ENCODE results near the gene ZNF672.
"Not testable (repeated sequence)": the region's sequence is repeated elsewhere in the genome, so short reads cannot be mapped to it uniquely, and the experiment has no call there.

Gene ZNF672

GRCh38 chr1:248813546-248813945 lies 24.5 kb upstream of the ZNF672 start:
- no peak for DNase-seq (ENCODE audit: low read depth)

DNA sequence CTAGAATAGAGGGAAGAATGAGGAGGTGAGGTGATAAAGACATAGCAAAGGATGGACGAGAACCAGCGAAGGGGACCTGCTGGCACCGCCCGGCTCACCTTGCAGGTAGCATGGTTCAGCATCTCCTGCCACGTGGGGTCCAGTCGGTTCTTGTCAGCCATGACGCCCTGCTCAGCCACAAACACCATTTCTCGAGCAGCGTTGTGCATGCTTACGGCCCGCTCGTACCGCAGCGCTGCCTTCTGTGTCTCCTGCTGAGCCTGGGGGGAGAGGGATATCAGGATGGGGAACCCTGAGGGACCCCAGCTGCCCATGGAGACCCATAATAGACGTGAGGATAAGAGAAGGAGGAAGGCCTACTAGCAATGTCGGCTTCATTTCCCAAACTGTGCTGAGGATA lies 23.7 kb upstream of the ZNF672 start:
- DNase-seq (ENCODE audit: low read depth) = no peak

DNA sequence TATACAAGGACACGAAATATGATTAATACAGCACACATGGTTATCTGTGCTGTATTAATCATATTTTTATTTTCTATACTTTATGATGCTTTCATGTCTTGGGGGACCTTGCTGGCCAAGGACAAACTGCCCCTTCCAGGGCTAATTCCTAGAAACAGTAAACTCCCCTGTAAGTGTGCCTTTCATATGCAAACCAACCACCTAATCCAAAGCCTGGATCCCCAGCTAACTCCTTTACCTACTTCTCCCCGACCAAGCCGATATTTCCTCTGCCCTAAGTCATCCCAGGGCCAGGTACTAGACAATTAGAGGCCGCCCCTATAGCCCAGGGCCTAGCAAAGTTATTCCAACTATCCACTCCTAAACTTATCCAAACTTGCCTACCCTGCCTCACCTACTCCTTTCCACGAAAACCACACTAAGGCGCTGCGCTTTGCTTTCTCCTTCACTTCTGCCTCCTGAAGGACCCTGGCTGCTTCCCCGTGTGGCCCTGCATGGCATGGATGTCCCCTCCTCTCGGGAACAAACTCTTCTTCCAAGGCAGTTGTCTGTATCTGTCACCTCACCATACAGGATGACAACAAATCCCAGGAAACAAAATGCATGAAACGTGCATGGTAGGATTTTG lies 22.5 kb upstream of the ZNF672 start:
- DNase-seq (ENCODE audit: low read depth) = no peak

- DNase-seq (ENCODE audit: low read depth) = no peak
Measured at GRCh38 chr1:248816042-248816851, 21.8 kb upstream of the ZNF672 start.

- no peak for DNase-seq (ENCODE audit: low read depth)
Measured at GRCh38 chr1:248817065-248817464, 21.0 kb upstream of the ZNF672 start.

DNA sequence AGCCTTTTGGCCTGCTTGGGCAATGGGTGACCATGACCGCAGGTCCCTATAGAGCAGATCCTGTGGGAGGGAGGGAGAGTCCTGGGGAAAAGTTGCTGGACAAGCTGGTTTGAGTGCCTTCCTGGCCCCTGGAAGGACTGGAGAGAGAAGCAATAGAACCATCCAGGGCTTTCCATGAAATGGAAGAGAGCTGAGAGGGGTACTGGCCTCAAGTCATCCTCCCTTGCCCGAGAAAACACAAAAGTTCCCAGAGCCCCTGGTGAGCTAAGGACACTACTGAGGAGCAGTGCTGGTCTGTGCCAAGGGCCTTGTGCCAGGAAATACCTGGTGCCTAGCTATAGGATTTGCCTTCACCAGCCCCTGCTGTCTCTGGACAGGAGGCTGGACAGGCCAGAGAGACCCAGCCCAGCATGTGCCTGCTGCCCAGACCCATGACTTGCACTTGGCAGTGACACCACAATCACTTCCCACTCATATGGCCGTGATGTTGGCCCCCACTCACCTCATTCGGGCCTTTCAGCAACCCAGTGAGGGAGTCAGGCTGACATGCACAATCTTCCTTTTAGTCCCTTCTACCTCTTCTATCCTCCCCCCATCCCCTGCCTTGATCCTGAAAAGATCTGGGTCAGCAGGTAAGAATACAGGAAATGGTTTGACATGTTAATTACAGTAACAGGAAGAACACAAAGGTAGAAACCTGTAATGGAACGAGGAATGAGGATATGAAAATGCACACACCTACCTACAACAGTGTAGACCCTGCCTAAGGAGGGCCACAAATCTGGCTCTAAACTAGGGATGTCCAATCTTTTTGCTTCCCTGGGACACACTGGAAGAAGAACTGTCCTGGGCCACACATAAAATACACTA lies 19.3 kb upstream of the ZNF672 start:
- DNase-seq (ENCODE audit: low read depth) = no peak

- DNase-seq (ENCODE audit: low read depth) = no peak
Measured at GRCh38 chr1:248820041-248820585, 17.9 kb upstream of the ZNF672 start.

DNA sequence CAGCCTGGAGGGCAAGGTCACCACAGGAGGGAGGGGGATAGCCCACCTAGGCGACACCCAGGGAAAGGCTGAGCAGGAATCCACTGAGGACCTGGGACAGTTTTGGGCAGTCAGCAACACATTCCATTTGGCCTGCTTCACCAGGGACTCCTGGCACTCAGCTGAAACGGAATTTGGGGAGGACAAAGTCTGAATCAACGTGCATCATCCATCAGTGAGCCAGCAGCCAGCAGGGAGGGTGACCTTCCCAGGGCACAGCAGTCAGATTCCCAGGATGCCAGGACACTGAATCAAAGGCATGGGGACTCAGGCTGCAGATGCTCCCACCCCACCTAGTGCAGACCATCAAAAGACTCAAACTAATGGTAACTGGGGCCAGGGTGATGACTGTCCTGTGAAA lies 16.9 kb upstream of the ZNF672 start:
- DNase-seq (ENCODE audit: low read depth) = no peak

DNA sequence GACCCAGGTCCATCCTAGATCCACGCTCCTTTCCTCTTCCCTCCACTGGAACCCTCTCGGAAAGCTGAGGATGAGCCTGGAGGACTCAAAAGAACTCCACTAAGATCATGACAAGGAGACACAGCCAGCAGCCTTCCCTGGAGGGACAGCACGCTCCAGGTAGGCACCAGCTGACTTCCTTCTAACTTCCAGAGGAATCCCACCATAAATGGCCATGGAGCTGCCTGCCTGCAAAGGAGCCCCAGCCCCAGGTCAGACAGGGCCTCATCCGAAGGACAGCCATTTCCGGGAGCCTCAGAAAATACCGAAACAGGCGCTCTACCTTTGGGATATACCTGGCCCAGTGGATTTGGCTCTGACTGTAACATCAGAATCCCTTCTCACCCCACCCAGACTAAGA lies 16.4 kb upstream of the ZNF672 start:
- DNase-seq (ENCODE audit: low read depth) = no peak

GRCh38 chr1:248822148-248823032 lies 15.6 kb upstream of the ZNF672 start:
- no peak for DNase-seq (ENCODE audit: low read depth)

GRCh38 chr1:248823517-248824001 lies 14.5 kb upstream of the ZNF672 start:
- DNase-seq (ENCODE audit: low read depth) = no peak

GRCh38 chr1:248824301-248824700 lies 13.7 kb upstream of the ZNF672 start:
- no peak for DNase-seq (ENCODE audit: low read depth)

DNA sequence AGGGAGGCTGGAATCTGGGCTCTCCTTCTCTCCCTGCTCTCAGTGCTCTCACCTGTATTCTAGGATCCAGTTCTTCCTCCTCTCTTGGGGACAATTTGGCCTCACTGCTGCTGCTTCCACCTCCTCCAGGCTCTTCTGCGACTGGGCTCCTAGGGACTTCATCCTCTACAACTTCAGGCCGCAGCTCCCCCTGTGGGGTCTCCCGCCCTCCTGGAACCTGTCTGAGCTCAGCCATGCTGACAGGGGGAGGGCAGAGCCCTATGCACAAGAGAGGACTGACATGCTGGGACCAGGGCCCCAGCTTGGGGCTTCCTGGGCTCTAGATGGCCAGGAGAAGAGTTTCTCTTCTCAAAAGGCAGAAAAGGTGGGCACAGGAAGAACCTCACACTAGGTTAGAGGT lies 13.3 kb upstream of the ZNF672 start:
- DNase-seq (ENCODE audit: low read depth) = no peak

- DNase-seq (ENCODE audit: low read depth) = no peak
Measured at GRCh38 chr1:248825136-248825535, 12.9 kb upstream of the ZNF672 start.

GRCh38 chr1:248825573-248825908 lies 12.5 kb upstream of the ZNF672 start:
- no peak for DNase-seq (ENCODE audit: low read depth)

GRCh38 chr1:248825909-248826760 lies 11.9 kb upstream of the ZNF672 start, which contains the start of gene SH3BP5L:
TSS of gene SH3BP5L (minus strand) at chr1:248825915. CDS start at chr1:248824935, 980 bp downstream.
- DNase-seq (ENCODE audit: low read depth) = peak; percentile 81

DNA sequence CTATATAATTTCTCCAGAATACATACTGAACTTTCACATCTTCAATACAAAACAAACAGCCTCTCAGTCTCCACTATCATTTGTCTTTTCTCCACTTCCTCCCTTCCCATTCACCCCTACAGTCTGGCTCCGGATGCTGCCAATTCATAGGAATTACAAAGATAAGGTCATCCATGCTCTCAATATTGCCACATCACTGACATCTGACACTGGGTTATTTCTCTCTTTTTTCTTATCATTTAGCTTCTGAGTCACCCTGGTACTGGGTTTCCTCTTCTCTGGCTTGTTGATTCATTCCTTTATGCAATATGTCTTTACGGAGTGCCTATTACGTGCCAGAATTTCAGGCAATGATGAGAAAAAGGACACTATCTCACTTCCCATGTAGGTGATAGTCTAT lies 9.2 kb upstream of the ZNF672 start:
- no peak for DNase-seq (ENCODE audit: low read depth)

DNA sequence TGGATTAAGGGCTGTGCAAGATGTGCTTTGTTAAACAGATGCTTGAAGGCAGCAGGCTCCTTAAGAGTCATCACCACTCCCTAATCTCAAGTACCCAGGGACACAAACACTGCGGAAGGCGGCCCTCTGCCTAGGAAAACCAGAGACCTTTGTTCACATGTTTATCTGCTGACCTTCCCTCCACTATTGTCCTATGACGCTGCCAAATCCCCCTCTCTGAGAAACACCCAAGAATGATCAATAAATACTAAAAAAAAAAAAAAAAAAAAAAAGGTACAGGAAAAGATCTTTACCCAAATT lies 7.4 kb upstream of the ZNF672 start:
- DNase-seq (ENCODE audit: low read depth) = not testable (repeated sequence)

DNA sequence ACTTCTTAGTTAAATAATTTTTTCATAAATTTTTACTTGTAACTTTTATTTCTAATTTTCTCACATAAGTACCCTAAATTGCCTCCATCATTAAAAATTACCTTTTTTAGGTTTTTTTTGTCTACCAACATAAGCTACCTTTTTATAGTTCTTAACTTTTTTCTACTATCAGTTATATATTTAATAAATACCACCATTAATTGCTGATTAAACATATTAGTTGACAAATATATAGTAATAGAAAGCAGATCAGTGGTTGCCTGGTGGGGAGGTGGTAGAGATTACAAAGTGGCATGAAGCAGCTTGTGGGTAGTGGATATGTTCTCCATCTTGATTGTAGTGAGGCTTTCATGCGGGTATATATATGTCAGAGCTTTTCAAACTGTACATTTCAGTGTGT lies 6.2 kb upstream of the ZNF672 start:
- DNase-seq (ENCODE audit: low read depth) = no peak

- no peak for DNase-seq (ENCODE audit: low read depth)
Measured at GRCh38 chr1:248834343-248834940, 3.6 kb upstream of the ZNF672 start.
